Measurements from ENCODE around the gene CBX2.

The CBX2 gene

DNA sequence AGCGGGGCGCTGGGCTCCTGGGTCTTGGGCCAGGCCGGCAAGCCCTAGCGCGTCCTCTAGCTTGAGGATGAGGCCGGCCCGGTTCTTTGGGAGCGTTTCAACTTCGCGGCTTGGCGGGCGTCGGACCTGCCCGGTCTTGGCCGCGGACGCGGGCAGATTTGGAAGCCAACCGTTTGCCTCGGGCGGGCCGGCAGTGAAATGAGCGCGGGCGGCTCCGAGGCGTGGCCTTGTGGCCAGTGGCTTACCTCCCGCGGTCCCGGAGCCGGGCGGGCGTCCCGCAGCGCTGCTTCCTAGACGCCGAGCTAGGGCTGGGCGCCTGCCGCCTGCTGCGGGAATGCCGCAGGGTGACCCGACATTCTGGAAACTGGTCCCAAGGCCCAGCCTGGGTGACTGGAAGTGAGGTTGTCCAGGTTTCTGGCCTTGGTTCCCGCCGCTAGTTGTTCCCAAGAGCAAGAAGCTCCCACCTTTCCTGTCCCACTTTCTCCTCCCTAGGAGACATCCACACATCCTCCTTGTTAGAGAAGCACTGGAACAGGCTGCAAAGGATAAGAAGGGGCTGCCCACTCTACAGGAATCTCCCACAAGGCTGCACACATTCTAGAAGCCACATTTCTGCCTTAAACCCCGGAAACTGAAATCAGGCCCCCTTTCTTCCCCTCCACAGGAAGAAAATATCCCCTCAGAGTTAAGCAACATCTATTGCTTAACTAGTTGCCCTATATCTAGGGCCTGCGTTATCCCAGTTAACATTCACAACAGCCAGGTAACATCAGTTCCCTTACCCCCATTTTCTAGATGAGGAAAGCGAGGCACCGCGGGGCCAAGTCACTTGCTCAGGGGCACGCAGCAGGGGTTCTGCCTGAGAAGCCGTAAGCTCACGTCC, 23.4 kb downstream of the CBX2 start:
- no peak for DNase-seq

DNA sequence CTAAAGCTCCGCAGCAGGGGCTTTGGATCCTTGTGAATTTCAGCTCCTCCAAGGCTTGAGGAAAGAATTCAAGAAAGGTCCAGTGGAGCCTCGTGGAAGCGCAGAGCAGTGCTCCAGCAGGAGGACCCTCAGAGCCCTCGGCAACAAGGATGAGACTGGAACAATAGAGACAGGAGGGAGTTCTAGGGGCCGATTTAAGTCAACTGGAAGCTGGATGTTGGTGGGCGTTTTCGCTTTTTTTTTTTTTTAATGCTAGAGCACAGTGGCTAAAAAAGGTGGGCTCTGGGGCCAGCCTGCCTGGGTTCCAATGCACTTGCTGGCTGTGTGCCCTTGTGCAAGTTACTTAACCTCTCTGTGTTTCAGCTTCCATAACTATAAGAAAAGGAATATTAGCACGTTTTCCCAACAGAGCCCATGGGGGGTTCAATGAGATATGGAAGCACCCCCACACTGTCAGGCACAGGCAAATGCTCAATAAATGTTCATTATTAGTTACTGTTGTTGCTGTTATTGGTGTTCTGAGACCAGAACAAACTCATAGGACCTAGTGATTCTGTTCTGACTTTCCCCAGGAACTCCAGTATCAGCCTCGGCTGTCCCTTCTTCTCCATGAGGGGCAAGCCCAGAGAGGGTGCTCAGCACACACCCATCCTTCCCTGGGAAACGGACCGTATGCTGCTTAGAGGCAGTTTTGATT, 24.2 kb downstream of the CBX2 start:
- DNase-seq, result no peak

- no peak for DNase-seq
These were observed 24.9 kb downstream of the CBX2 start for GRCh38 chr17:79802736-79803420.

- DNase-seq, result no peak
These were observed 25.6 kb downstream of the CBX2 start for GRCh38 chr17:79803421-79803996.

GRCh38 chr17:79803997-79804855, 26.3 kb downstream of the CBX2 start:
- peak in 3 of 6 experiments; percentile 17 to 57 (median 32) for DNase-seq

- DNase-seq, result no peak
These were observed 27.1 kb downstream of the CBX2 start for GRCh38 chr17:79804856-79805696.

DNA sequence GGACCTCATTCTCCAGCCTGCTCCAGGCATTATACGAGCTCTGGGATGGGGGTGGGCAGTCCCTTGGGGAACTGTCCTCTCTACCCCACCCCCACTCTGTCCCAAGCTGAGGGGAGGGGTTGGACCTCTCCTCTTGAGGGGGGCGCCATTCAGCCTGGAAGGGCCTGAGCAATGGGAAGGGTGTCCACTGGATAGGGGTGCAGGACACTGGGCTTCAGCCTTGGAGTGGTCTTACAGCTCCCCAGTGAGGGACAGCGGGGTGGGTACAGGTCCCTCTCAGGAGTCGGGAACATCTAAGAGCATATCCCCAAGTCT, 28.5 kb downstream of the CBX2 start:
- no peak for DNase-seq

GRCh38 chr17:79806863-79807720, 29.1 kb downstream of the CBX2 start:
- DNase-seq, result no peak

DNA sequence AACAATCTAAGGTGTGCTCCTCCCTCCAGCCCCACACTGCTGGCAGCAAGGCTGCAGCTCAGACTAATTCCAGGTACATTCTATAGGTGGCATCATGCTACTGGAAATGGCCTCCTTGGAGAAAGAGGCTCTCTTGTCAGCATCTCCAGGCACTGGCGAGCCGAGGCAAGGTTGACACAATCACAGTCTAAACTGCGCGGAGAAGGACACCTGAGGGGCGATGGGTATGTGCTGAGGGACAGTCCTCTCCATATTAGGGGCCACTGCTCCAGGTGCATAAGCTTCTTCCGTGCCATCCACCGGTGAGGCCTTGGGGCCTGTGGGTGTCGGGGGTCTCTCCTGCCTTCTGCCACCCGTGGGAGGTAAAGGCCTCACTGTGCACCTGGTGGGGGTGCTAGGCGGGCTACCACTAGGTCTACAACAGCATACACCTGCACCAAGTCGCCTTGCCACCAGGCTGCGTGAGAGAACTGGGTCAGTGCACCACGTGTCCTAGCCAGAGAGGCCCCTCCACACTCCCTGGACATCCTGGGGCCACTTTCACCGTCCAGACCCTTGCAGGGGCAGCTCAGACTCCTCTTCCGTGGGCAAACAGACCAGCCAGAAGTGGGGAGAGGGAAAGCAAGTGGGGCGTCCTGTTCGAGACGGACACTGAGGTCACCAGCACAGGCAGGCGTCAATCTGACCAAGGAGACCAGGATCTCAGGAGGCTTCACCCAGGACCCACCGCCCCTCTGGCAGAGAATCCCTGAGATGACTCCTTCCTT, 31.0 kb downstream of the CBX2 start:
- peak in 2 of 6 experiments; percentile 27 to 40 for DNase-seq

DNA sequence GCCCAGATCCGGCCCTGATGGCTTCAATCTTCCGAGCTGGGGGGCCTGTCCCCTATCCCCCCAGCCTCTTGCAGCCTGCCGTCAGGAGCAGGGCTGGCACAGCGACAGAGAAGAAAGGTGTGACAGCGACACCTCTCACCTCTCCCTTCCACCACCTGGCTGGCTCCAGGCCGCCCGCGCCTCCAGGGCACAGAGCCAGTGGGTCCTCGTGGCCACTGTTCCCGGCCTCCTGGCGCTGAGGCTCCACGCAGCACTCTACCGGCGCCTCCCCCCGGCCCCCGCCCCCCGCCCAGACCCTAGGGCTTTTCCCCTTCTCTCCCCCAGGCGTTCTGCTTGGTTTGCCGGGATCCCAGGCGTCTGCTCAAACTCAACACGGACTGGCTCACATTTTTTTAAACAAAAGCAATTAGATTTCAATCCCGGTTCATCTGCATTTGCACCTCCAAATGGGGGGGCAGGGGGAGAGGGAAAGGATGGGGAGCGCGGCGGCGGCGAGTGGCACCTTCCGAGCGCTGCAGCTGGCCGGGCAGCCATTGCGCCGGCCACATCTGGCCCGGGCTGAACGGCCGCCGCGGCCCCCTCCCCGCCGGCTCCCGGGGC, 31.7 kb downstream of the CBX2 start:
- DNase-seq, result peak in 1 of 6 experiments; percentile 44

DNA sequence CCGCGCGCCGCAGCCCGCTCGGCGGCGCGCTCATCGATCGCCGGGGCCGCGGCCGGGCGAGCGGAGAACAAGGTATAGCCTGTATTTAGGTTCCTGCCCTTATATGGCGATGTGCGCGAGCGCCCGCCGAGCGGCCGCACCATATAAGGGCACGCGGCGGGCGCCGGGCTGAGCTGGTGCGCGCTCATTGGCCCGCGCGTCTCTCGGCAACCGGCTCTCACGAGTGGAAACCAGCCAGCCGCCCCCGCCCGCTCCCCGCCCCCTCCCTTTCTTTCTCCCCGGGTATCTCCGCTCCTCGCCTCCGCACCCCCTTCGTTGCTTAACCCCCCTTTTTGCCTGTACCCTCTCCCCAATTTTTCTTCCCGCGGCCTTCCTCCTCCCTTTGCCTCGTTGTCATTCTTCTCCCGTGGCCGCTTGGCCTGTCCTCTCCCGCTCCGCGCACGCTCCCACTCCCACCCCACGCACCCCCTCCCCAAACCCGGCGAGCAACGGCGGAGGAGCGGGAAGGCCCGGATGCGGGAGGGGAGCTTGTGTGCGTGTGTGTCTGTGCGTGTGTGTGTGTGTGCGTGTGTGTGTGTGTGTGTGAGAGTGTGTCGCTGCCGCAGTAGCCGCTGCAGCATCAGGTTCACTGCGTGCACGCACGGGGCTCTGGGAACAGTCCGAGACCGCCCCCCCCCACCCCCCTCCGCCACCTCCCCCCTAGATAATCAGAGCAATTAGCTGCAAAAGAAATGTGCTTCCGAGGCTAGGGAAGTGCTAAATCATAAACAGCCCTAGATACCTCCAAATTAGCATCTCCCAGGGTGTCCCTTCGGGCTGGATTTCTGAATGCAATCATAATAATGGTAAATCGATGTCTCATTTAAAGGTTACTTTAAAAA, 32.4 kb downstream of the CBX2 start:
- peak; percentile 42 to 83 (median 76) for DNase-seq

DNA sequence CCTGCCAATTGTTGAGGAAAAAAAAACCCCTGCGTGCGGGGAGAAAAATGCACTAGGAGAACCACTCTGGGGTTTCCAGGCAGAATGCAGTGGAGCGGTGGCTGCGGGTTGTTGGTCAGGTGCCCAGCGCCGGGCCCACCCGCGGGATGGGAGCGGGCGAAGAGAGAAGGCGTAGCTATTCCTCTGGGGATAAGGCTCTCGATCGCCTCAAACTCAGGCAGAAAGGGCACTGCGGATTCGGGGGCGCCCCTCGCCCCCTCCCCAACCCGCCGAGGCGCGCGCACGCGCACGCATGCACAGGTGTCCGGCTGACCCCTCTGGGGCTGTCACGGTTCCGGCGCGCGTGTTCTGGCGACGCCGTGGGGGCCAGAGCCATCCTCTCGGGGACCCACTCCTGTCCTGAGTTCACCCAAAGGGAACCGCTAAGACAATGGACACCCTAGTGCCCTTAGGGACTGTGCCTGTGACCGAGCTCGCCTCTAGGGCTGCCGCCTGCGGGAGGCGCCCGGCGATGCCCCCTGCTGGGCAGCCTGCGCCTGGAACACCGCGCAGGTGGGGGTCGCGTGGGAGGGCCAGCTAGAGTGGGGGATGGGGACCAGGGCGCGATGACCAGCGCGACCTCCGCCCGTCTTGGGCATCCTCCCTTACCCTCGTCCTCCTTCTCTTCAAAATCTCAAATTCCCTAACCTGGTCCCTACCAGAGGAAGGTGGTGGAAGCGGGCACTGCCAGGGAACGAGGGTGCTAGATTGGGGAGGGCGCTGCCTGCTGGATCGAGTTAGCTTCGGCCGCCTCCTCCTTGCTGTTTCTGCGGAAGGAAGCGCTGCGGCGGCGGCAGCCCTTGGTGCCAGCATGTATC, 33.3 kb downstream of the CBX2 start:
- peak in 1 of 6 experiments; percentile 34 for DNase-seq

GRCh38 chr17:79811868-79812352, 34.0 kb downstream of the CBX2 start:
- no peak for DNase-seq

DNA sequence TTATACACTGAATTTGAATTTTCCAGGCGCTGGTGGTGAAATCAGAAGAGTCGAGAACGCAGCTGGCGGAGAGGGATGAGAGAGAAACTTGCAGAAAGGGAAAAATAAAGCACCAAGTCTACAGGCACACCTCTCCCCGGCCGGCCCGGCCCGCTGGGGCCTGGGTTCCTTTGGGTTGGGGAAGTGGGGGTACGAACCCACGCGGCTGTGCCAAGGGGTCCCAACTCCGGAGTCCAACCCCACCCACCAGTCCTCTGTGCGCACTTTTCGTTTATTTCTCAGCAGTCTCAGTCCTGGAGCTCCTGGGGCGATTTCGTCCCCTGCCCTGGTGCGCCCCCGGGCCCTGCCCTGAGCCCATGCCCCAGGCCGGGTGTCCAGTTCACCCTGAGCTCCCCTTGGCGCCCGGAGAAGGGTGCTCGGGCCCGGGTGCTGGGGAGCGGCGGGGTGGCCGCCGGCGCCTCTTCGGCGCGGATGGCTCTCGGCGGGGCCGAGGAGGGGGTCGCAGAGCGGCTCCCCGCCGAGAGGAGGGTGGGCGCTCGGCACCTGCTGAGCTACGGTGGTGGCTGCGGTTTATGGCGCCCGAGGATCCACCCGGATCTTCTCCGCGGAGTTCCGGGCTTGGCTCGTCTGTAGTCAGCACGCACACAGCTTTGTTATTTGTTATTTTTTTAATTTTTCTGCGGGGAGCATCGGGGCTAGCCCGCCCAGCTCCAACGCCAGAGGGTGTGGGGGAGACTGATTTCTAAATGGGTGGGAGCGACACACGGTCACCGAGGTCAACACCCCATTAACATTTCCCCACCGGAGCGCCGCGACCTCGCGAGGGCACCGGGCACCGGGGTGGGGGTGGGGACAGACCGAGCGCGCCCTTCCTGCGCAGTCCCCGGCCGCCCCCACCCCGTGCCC, 34.7 kb downstream of the CBX2 start:
- peak in 1 of 6 experiments; percentile 32 for DNase-seq

- DNase-seq, result no peak
These were observed 35.6 kb downstream of the CBX2 start for GRCh38 chr17:79813297-79814126.

Measured in stimulated activated naive CD4-positive, alpha-beta T cell (primary cell).